Measurements from ENCODE around the gene COL23A1. TPM values are rescaled to one million over a fixed set of nuclear protein-coding genes. Genes with fewer than 3 reads are reported as not detected.

Gene COL23A1
- total RNA-seq, 1 donor from 2014 or later, result 0.86 TPM

DNA sequence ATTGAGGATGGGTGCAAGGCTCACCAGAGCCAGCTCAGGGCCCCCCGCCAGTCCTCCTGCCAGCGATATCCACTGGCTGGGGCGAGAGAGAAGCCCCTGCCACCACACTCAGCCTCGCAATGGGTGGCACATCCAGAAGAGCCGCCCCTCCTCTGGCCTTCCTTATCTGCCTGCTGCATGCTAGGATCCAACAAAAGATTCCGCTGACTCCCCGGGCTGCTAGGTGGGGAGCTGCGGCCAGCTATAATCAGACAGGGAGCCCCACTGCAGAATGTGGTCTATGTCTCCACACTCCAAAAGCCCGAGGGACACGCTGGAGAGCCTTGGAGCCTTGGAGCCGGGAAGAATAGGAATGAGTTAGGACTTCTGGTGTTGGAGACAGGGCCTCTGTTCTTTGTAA lies 32.8 kb downstream of the COL23A1 start:
- no peak for DNase-seq (ENCODE audit: low spot score)

GRCh38 chr5:178555771-178556211 lies 34.4 kb downstream of the COL23A1 start:
- no peak for DNase-seq (ENCODE audit: low spot score)

- no peak for DNase-seq (ENCODE audit: low spot score)
Measured at GRCh38 chr5:178555005-178555404, 35.2 kb downstream of the COL23A1 start.

DNA sequence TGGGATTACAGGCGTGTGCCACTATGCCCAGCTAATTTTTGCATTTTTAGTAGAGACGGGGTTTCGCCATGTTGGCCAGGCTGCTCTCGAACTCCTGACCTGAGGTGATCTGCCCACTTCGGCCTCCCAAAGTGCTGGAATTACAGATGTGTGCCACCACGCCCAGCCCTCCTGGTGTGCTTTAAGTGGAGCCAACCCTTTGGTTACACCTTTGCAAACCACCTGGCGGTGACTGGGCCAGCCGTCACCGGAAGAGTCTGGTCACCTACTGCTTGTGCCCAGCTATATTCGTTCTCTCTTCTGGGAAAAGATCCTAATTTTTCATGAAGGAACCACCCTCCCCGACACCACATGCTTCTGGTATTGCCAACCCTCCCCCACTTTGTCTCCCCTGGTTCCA lies 35.9 kb downstream of the COL23A1 start:
- DNase-seq (ENCODE audit: low spot score), result no peak

GRCh38 chr5:178553517-178553916 lies 36.7 kb downstream of the COL23A1 start:
- DNase-seq (ENCODE audit: low spot score), result peak; percentile 16

- DNase-seq (ENCODE audit: low spot score), result no peak
Measured at GRCh38 chr5:178551468-178551867, 38.7 kb downstream of the COL23A1 start.

DNA sequence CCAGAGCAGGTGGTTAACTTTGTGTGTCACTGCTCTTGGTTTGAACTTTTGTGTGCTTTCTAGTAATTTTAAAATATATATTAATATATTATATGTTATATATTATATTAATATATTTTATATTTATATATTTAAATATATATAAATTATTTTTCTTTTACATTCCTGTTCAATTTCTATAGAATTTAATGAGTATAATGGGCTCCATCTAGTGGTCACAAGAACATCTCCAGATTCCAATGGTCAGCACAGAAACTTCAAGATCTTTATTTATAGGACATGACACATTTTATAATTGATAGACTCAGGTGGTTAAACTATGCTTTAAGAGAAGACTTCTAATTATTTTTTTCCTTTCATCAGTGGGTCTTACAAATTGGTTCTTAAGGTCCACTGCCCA lies 39.1 kb downstream of the COL23A1 start:
- DNase-seq (ENCODE audit: low spot score), result no peak

GRCh38 chr5:178548746-178549145 lies 41.4 kb downstream of the COL23A1 start:
- DNase-seq (ENCODE audit: low spot score), result no peak

DNA sequence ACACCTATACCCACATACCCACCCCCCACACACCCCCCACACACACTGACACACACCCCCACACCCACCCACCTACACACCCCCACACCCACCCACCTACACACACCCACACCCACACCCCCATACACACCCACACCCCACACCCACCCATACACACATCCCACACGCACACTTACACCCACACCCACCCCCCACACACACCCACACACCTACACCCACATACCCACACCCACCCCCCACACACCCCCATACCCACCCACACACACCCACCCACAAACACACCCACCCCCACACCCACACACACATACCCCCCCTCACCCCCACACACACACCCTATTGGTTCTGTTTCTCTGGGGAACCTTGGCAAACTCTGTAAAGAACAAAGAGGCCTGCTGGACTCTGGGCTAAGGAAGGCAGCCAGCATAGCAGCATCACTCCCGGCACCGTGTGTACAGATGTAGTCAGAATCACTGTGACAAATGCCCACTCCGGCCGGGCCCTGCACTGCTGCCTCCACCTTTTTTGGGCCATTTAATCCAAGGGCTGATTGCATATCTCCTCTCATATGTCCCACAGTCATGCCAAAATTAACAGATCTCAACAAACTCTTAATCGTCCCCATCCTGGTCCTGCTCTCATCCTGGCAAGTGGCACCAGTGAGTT lies 42.3 kb downstream of the COL23A1 start:
- no peak for DNase-seq (ENCODE audit: low spot score)

DNA sequence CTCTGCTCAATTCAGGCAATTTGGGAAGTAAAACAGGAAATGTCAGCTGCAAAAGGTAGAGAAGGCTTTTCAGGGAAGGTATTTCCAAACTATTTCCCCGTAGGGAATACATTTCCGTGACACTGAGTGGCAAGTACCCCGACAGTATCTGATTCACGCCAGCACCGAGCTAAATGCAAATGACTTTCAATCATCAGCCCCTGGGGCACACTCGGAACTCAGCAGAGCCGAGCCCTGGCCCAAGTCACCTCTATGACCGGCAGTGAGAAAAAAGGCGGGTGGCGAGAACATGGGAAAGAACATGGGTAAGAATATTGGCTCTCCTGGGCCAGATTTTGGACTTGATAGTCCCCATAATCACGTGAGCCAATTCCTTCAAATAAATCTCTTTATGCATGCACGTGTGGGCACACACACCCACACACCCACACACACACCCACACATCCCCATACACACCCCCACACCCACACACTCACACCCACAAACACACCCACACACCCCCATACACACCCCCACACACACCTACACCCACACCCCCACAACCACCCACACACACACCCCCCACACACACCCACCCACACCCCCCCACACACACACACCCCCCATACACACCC lies 43.0 kb downstream of the COL23A1 start:
- DNase-seq (ENCODE audit: low spot score), result no peak

GRCh38 chr5:178546675-178547033 lies 43.5 kb downstream of the COL23A1 start:
- DNase-seq (ENCODE audit: low spot score), result no peak

- no peak for DNase-seq (ENCODE audit: low spot score)
Measured at GRCh38 chr5:178545941-178546674, 44.1 kb downstream of the COL23A1 start.

DNA sequence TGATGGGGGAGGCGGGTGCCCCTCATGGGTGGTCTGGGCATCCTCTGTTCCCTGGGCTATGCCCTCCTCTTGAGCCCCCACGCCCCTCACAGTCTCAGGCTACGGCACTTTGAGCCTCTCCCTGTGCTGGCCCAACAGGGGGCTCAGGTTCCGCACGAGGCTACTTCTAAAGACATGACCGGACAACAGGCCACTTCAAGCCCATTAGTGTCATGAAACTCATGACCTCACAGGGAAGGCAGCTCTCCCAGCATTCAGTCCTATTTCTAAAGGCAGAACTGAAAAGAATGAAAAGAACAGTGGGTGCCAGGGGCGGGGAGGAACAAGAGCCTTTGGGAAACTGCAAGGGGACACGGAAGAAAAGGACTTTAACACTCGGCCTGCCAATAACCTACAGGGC lies 45.0 kb downstream of the COL23A1 start:
- DNase-seq (ENCODE audit: low spot score), result no peak

DNA sequence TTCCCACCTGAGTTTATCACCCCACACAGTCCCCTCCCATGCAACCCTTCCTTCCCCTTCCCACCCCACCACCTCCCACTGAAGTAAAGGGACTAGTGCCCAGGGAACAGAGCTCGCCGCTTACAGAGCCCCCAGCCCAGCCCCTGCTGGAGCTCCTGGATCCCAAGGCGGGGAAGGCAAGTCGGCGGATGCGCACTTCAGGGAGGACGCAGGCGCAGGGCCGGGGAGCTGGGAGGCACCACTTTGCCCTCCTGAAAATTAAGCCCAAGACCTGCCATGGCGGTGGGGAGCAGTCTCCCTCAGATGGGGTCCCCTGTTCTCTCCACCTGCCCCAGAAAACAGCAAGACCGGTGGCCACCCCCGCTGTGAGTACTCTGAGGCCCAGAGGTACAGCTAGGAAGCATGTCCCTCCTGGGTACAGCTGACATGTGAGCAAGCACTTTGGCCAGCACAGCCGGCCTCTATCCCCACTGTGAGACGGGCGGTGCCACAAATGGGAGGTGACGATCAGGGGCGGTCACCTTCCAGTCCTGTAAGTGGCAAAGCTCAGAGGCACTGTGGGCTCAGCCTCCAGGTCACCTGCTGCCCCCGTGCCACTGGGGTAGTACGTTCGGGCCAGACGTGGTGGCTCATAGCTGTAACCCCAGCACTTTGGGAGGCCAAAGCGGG lies 45.9 kb downstream of the COL23A1 start:
- DNase-seq (ENCODE audit: low spot score), result no peak

DNA sequence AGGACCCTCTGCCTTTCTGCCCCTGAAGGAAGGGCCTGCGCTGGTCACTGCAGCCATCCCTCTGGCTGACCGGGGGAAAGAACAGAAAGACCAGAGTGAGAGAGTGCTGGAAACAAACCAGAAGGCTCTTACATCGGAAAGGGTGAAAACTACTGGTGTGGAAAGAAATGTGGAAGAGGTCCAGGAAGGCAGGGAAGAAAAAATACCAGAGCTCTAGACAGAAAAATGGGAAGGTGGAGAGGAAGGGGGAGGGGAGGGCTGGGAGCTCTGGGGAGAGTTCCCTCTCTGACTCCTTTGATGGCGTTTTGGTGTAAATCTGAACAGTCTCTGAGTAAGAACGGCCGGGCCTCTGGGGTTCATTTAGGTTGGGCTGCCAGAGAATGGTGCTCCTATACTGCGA lies 47.7 kb downstream of the COL23A1 start:
- DNase-seq (ENCODE audit: low spot score), result peak; percentile 34

DNA sequence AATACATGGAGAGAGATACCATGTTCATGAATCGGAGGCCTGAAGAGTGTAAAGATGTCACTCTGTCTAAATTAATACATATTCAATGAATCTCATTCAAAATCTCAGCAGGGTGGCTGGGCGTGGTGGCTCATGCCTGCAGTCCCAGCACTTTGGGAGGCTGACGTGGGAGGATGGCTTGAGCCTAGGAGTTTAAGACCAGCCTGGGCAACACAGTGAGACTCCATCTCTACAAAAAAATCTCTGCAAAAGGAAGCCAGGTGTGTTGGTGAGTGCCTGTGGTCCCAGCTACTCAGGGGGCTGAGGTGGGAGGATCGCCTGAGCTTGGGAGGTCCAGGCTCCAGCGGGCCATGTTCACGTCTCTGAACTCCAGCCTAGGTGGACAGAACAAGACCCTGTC lies 49.7 kb downstream of the COL23A1 start:
- no peak for DNase-seq (ENCODE audit: low spot score)

- DNase-seq (ENCODE audit: low spot score), result no peak
Measured at GRCh38 chr5:178538741-178539229, 51.4 kb downstream of the COL23A1 start.

- no peak for DNase-seq (ENCODE audit: low spot score)
Measured at GRCh38 chr5:178537467-178538371, 52.5 kb downstream of the COL23A1 start.

GRCh38 chr5:178536541-178537466 lies 53.4 kb downstream of the COL23A1 start:
- DNase-seq (ENCODE audit: low spot score), result no peak

Data from mucosa of gallbladder (tissue), 1 donor.